Neuronal stem cell (in vitro differentiated cells): ENCODE measurements around the gene ZSCAN12.

Experiments
- DNase-seq: peaks from one replicate; pipeline ENCODE4 v3.0.0-alpha.2; 2013; ENCODE audit warnings: low spot score
- H2AFZ ChIP-seq: one replicate; pipeline ENCODE4 v1.6.1; 2013; ENCODE audit warnings: mild to moderate bottlenecking, low read length, inconsistent platforms
- H2AK5ac ChIP-seq: 2 replicates; pipeline ENCODE4 v1.6.1; 2013; ENCODE audit warnings: low read depth, mild to moderate bottlenecking, inconsistent platforms, low read length, moderate library complexity, mixed read lengths
- H2BK120ac ChIP-seq: 2 replicates; pipeline ENCODE4 v1.6.1; 2013; ENCODE audit warnings: low read depth, mild to moderate bottlenecking, inconsistent platforms, low read length, moderate library complexity, mixed read lengths
- H2BK12ac ChIP-seq: one replicate; pipeline ENCODE4 v1.6.1; 2013; ENCODE audit warnings: low read length, inconsistent platforms
- H2BK15ac ChIP-seq: 2 replicates; pipeline ENCODE4 v1.6.1; 2013; ENCODE audit warnings: mild to moderate bottlenecking, low read length, inconsistent platforms, mixed read lengths
- H2BK5ac ChIP-seq: one replicate; pipeline ENCODE4 v1.6.1; 2013; ENCODE audit warnings: inconsistent platforms, mild to moderate bottlenecking, low read length, moderate library complexity
- H3K14ac ChIP-seq: one replicate; pipeline ENCODE4 v1.6.1; 2013; ENCODE audit warnings: low read length, inconsistent platforms
- H3K18ac ChIP-seq: 2 replicates; pipeline ENCODE4 v1.6.1; 2013; ENCODE audit warnings: low read length, inconsistent platforms
- H3K23ac ChIP-seq: 2 replicates; pipeline ENCODE4 v1.6.1; 2013; ENCODE audit warnings: low read depth, mild to moderate bottlenecking, mixed read lengths, low read length, inconsistent platforms; ENCODE audit not compliant: poor library complexity
- H3K27ac ChIP-seq: replicated peaks from 3 replicates; pipeline ENCODE4 v1.5.1; 2013; ENCODE audit warnings: low read length, inconsistent platforms
- H3K27me3 ChIP-seq, 3 experiments: 2 replicates each; pipeline ENCODE4 v1.6.1; 2013; ENCODE audit warnings: low read length in 3 of 3, mild to moderate bottlenecking in 2 of 3, inconsistent platforms in 1 of 3, low read depth in 1 of 3, mixed read lengths in 1 of 3, moderate library complexity in 1 of 3; ENCODE audit not compliant: control insufficient read depth in 3 of 3, insufficient read depth in 3 of 3
- H3K36me3 ChIP-seq, 2 donors: replicated peaks in 1 of 2; 2 replicates each; pipeline ENCODE4 v1.6.1; 2013; ENCODE audit warnings: low read length in 2 of 2; ENCODE audit not compliant: control insufficient read depth in 2 of 2, insufficient read depth in 2 of 2
- H3K4ac ChIP-seq: 2 replicates; pipeline ENCODE4 v1.6.1; 2013; ENCODE audit warnings: inconsistent platforms, mild to moderate bottlenecking, low read length, moderate library complexity
- H3K4me1 ChIP-seq, 2 donors: 1 replicate in 1 of 2; 2 replicates in 1 of 2; pipeline ENCODE4 v1.6.1; 2013; ENCODE audit warnings: low read length in 2 of 2, low read depth in 1 of 2; ENCODE audit not compliant: control insufficient read depth in 2 of 2, insufficient read depth in 1 of 2
- H3K4me2 ChIP-seq: one replicate; pipeline ENCODE4 v1.6.1; 2013; ENCODE audit warnings: mild to moderate bottlenecking, low read length, inconsistent platforms; ENCODE audit not compliant: insufficient read depth, poor library complexity, severe bottlenecking
- H3K4me3 ChIP-seq, 2 donors: 2 replicates each; pipeline ENCODE4 v1.5.1; 2013; ENCODE audit warnings: low read length in 2 of 2, mild to moderate bottlenecking in 2 of 2, inconsistent platforms in 1 of 2, moderate library complexity in 1 of 2
- H3K79me1 ChIP-seq: one replicate; pipeline ENCODE4 v1.6.1; 2013; ENCODE audit warnings: low read depth, mild to moderate bottlenecking, inconsistent platforms, low read length, moderate library complexity
- H3K9ac ChIP-seq: one replicate; pipeline ENCODE4 v1.6.1; 2013; ENCODE audit warnings: mild to moderate bottlenecking, low read depth, low read length, inconsistent platforms; ENCODE audit not compliant: poor library complexity
- H3K9me3 ChIP-seq, 2 donors: replicated peaks in 1 of 2; 2 replicates each; pipeline versions ENCODE3 to v1.6.1; 2013; ENCODE audit warnings: low read length in 2 of 2, mild to moderate bottlenecking in 2 of 2, inconsistent platforms in 1 of 2, low read depth in 1 of 2, mixed read lengths in 1 of 2, moderate library complexity in 1 of 2; ENCODE audit not compliant: control insufficient read depth in 2 of 2, insufficient read depth in 1 of 2
- H4K8ac ChIP-seq: one replicate; pipeline ENCODE4 v1.6.1; 2013; ENCODE audit warnings: low read depth, mild to moderate bottlenecking, inconsistent platforms, low read length, moderate library complexity
- H4K91ac ChIP-seq: one replicate; pipeline ENCODE4 v1.6.1; 2013; ENCODE audit warnings: low read length, low read depth, mild to moderate bottlenecking, inconsistent platforms; ENCODE audit not compliant: poor library complexity
- WGBS, 2 donors: extraction: QIAGEN DNeasy Blood & Tissue Kit; methylation state at CpG; one replicate each; pipeline ENCODE4 v1.1.7; 2013; ENCODE audit warnings: missing lambda C conversion rate in 2 of 2, mixed read lengths in 1 of 2; ENCODE audit not compliant: insufficient read length in 2 of 2, insufficient replicate concordance in 1 of 2; ENCODE audit errors: extremely low coverage in 2 of 2; 5-methylcytosine and 5-hydroxymethylcytosine counted together

Gene ZSCAN12

GRCh38 chr6:28355743-28356665 lies 43.5 kb downstream of the ZSCAN12 start:
- Histone ChIP-seq H4K91ac (no peak overlapping the region), H3K14ac (no peak overlapping the region), H2BK12ac (no peak overlapping the region), H3K36me3 (peaks cover 1 to 42% of the 10 kb centered on the region in 2 donors), H4K8ac (no peak overlapping the region), H3K9ac (peak overlapping the region; percentile 74), H3K4ac (no peak overlapping the region), H3K4me2 (peak overlapping the region; percentile 40), H2BK5ac (no peak overlapping the region), H3K27ac (no peak overlapping the region), H3K27me3 (no peaks in the 10 kb centered on the region), H3K9me3 (peaks cover 4 to 20% of the 10 kb centered on the region in 2 donors), H2BK15ac (no peak overlapping the region), H2AFZ (peak overlapping the region; percentile 63), H2BK120ac (no peak overlapping the region), H3K23ac (no peak overlapping the region), H3K4me1 (peaks cover 0 to 1% of the 10 kb centered on the region in 2 donors), H3K4me3 (peak overlapping the region in 1 of 2 donors; percentile 30), H3K18ac (peak overlapping the region; percentile 36), H3K79me1 (peaks cover 4% of the 10 kb centered on the region), H2AK5ac (no peak overlapping the region)
- no CpG with 5 or more reads among the region's 19 CpGs for WGBS, 2 donors
- peak; percentile 64 for DNase-seq

- Histone ChIP-seq H3K14ac (no peak overlapping the region), H3K4ac (no peak overlapping the region), H3K4me2 (no peak overlapping the region), H3K9ac (no peak overlapping the region), H4K91ac (no peak overlapping the region), H3K27me3 (no peaks in the 10 kb centered on the region), H3K36me3 (peaks cover 1 to 31% of the 10 kb centered on the region in 2 donors), H3K23ac (no peak overlapping the region), H2BK120ac (no peak overlapping the region), H3K4me1 (peaks cover 0 to 1% of the 10 kb centered on the region in 2 donors), H2BK15ac (no peak overlapping the region), H2BK12ac (no peak overlapping the region), H3K9me3 (peaks cover 4 to 20% of the 10 kb centered on the region in 2 donors), H2AFZ (no peak overlapping the region), H3K27ac (no peak overlapping the region), H2BK5ac (no peak overlapping the region), H3K79me1 (peaks cover 4% of the 10 kb centered on the region), H2AK5ac (no peak overlapping the region), H4K8ac (no peak overlapping the region), H3K18ac (no peak overlapping the region), H3K4me3 (no peak overlapping the region)
- DNase-seq = no peak
- no CpG with 5 or more reads among the region's 10 CpGs for WGBS, 2 donors
Observed at GRCh38 chr6:28354688-28355554, 44.6 kb downstream of the ZSCAN12 start.

- Histone ChIP-seq H3K14ac (no peak overlapping the region), H2BK5ac (no peak overlapping the region), H2AK5ac (no peak overlapping the region), H2AFZ (no peak overlapping the region), H3K36me3 (peaks cover 1 to 26% of the 10 kb centered on the region in 2 donors), H3K23ac (no peak overlapping the region), H2BK120ac (no peak overlapping the region), H2BK12ac (no peak overlapping the region), H2BK15ac (no peak overlapping the region), H3K27me3 (no peaks in the 10 kb centered on the region), H3K4me3 (no peak overlapping the region), H3K18ac (no peak overlapping the region), H3K9ac (no peak overlapping the region), H3K4me1 (peaks cover 0 to 1% of the 10 kb centered on the region in 2 donors), H3K9me3 (peaks cover 4 to 20% of the 10 kb centered on the region in 2 donors), H3K4me2 (no peak overlapping the region), H4K8ac (no peak overlapping the region), H3K27ac (no peak overlapping the region), H3K79me1 (peaks cover 4% of the 10 kb centered on the region), H4K91ac (no peak overlapping the region), H3K4ac (no peak overlapping the region)
- DNase-seq = no peak
- WGBS, 2 donors = no CpG with 5 or more reads among the region's 11 CpGs
Observed at GRCh38 chr6:28353981-28354676, 45.4 kb downstream of the ZSCAN12 start.
